Activated CD8-positive, alpha-beta memory T cell treated with anti-CD3 and anti-CD28 coated beads, Interleukin-2, amount 50 U/mL, for 1 hour (primary cell): ENCODE results near the gene ZNF232.
"Not testable (repeated sequence)": the region's sequence is repeated elsewhere in the genome, so short reads cannot be mapped to it uniquely, and the experiment has no call there.

Experiments
- DNase-seq: peaks from one replicate; pipeline ENCODE4 v3.0.0-alpha.2; 2020; ENCODE audit errors: extremely low read depth

Gene ZNF232

DNA sequence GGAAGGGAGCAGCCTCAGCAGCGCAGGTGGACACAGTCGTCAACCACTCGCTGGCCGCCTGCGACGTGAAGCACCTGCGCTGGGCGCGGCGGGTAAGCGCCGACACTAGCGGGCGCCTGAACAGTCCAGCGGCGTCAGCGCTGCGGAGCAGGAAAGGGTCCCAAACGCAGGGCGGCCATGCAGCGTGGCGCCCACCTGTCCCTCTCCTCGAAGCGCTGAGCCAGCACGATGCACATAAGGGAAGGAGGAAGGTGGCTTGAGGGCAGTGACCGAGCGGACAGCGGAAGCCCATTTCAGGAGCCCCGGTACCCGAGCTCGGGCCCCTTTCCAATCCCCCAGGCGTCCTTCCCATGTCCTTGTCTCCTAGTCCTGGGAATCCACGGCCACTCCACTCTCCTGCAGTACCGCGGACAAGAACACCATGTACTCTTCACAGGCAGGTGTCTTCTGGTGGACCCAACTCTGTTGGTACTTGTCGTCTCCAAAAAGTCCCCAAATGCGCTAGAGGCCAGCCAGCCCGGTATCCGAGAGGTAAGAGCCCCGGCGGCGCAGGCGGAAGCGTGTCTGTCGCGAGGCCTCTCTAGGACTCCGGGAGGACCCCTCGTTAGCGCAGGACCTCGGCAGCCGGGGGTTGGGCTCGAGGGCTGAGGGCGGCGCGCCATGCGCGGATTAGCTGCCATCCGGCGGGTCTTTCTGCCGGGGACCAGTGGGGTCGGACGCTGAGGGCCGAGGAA is 14.4 kb downstream of the ZNF232 start:
- peak; percentile 17 for DNase-seq

DNA sequence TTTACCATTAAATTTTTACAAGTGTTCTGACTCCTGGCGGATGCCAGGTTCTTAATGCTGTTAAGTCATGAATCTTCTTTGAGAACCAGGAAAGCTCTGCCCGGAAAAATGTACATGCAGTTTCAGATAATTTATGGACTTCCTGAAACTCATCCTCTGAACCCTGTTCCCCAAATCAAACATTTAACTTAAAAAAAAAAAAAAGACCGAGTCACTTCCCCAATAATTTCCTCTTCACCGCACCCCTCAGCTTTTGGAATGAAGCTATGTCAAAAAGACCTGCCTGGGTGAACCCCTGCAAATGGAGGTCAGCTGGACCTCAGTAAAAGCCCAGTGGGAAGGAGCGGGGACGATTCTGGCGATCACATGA is 15.0 kb downstream of the ZNF232 start:
- no peak for DNase-seq

DNA sequence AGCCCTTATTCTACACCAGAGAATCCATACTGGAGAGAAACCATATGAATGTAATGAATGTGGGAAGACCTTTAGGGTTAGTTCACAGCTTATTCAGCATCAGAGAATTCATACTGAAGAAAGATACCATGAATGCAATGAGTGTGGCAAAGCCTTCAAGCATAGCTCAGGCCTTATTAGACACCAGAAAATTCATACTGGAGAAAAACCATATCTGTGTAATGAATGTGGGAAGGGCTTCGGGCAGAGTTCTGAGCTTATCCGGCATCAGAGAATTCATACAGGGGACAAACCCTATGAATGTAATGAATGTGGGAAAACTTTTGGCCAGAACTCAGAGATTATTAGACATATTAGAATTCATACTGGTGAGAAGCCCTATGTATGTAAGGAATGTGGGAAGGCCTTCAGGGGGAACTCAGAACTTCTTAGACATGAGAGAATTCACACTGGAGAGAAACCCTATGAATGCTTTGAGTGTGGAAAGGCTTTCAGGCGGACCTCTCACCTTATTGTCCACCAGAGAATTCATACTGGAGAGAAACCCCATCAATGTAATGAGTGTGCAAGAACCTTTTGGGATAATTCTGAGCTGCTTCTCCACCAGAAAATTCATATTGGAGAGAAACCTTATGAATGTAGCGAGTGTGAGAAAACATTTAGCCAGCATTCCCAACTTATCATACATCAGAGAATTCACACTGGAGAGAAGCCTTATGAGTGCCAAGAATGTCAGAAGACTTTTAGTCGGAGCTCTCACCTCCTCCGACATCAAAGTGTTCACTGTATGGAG is 19.3 kb downstream of the ZNF232 start:
- no peak for DNase-seq

DNA sequence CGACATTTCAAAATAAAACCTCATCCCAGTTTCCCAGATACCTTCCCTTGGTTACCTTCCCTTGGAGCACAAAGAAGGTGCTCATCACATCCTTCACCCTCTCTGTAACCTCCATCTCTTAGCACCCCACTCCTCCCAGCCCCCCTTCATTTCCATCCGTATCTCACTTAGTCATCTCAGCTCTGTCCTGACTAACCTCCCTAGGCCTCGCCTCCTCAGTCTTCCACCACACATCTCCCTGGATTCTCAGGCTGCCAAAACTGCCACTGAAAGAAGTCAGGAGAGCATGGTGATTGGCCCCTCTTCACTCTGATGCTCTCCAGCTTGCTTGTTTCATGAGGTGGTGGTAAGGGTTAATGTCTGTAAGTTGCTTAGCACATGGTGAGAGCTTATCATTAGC is 31.1 kb downstream of the ZNF232 start:
- DNase-seq, result no peak

DNA sequence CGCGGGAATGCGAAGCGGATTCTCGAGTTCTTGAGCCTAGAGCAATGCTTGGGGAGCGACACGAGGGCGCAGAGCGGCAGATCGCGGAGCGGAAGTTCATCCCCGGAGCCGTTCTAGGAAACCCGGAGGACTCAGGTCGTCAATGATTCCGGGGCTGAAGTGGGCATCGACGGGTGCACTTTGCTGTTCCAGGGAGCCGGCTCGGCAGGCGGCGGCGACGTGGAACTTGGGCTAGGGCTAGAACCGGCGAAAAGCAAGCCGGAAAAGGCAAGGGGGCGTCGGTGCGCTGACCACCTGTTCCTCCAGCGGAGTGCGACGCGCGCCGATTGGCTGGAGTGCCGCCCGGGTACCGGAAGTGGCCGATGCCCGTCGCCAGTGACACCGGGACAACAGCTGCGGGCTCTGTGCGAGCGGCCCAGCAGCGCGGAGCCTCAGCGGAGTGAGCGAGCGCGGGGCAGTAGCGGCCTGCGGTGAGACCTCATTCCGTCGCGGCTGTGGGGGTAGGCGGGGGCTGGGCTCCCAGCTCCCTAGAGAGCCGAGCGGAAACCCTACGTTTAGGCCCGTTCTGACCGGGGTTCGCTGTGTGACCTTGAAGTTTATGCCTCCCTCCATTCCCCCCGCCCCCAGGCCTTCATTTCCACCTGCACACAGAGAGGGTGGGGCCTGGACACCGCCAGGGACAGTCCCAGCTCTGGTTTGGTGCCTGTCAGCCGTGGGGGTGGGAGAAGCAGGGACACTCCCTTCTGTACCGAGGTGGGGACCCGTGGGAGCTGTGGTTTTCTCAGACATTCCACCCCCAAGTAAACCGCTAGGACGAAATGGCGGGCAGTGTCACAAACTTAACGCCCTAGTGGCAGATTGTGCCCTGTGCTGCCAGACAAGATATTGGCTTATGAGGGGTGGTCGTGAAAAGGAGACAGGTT is 33.3 kb downstream of the ZNF232 start, which contains the start of gene ZFP3:
Gene ZFP3 (plus strand): TSS at position 362 of the 923 bp plus-strand sequence. CDS start 13,038 bp downstream, outside the sequence.
- peak; percentile 29 for DNase-seq

DNA sequence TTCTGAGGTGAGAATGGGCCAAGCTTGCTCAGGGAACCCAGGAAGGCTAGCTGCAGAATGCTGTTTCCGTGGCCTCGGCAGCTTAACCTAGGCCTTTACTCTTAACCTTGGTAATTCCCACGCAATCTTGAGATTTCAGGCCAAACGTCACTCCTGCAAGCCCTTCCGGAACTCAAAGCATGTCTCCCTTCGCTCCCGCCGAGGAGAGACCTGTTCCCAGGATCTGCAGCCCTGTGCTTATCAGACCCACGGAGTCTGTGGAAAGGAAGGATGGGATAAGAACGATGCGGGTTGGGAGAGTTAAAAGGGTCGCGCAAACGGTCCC is 33.9 kb downstream of the ZNF232 start:
- no peak for DNase-seq

DNA sequence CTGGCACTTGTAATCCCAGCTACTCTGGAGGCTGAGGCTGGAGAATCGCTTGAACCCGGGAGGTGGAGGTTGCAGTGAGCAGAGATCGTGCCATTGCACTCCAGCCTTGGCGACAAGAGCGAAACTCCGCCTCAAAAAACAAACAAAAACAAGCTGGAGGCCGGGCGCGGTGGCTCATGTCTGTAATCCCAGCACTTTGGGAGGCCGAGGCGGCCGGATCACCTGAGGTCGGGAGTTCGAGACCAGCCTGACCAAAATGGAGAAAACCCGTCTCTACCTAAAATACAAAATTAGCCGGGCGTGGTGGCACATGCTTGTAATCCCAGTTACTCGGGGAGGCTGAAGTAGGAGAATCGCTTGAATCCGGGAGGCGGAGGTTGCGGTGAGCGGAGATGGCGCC is 34.4 kb downstream of the ZNF232 start:
- not testable (repeated sequence) for DNase-seq

DNA sequence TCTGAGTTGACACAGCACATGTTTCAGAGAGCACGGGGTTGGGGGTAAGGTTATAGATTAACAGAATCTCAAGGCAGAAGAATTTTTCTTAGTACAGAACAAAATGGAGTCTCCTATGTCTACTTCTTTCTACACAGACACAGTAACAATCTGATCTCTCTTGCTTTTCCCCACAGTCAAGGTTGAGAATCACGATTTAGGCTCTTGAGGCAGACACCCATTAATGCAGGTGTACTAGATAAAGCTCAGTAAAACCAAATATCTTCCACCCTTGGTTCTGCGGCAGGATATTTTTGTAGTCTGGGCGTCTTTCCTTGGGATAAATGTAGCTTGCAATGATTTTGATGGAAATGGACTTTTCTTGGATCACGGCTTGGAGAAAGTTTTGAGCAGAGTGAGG is 36.2 kb downstream of the ZNF232 start:
- DNase-seq, result not testable (repeated sequence)

DNA sequence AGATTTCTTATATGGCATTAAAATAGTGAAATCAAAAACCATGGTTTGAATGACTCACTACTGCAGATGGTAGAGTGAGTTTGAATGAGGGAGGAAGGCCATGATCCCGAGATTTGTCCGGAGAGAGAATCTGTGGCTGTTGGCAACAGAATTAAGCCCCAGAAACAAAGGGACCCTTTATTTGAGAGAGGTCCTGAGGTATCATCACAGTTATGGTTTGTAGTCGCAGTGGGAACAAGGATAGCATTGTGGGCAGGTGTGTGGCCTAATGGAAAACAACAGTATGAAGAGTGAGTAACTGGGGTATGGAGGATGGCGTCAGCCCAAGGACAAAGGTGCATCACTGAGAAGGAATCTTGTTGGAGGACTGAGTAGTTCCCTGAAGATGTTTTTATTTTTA is 42.0 kb downstream of the ZNF232 start:
- DNase-seq, result no peak

DNA sequence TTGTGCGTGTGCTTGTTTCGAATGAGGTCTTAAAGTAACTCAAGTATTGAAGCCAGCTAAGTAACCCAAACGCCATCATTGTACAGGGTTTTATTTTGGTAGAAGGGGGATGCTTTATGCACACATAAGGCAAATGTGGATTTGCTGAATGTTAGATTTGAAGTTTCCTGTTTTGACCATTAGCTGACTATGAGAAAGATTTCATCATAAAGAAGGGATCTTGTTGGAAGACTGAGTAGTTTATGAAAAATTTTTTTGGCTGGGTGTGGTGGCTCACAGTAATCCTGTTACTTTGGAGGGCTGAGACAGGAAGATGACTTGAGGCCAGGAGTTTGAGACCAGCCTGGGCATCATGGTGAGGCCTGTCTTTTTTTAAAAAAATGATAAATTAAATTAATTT is 43.4 kb downstream of the ZNF232 start:
- no peak for DNase-seq

DNA sequence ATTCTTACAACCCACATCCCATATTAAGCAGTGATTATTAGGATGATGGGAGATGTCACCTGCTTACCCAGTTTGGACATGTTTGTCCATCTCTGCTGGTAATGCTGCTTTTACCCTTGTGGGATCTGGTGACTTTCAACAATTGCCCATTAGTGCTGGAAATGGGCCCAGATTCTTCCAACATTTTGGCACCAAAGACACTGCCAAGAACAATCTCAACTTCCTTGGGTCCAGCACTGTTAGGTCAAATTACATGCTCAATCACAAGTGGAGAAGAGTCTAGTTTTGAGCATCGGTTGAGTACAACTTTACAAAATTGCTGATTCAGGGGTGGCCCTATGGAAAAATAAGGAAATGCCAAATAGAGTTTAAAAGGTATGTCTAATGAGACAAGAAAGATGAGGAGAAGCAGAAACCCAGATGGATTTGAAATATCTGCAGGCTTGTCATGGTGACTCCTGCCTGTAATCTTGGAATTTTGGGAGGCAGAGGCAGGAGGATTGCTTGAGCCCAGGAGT is 46.4 kb downstream of the ZNF232 start:
- DNase-seq, result no peak
